ENCODE results near the gene RASGEF1B.

Gene RASGEF1B

DNA sequence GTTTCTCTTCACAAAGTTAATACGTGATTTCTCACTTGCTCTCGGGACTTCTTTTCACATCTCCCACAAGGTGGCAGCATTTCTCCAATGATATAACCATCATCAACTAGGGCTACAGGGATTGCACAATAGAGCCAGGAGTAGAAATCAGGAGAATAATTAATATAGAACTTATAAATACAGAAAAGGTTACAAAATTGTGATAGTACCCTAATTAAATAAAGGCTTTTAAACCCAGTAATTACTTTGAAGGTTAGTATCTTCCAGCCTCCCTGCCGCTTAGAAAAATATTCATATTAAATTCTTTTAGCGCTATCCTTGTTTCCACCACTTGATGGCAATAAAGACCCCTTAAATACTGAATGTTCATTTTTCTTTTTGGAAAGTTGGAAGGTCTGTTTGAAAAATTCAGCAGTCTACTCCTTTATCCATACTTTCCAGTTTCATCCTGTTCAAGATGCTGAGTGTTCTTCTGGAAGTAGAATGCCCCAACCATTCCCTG is 65.8 kb downstream of the RASGEF1B start:
- Histone ChIP-seq H3K9me3 (ENCODE audit: low read length) (no peaks in the 10 kb centered on the region), H3K27me3 (ENCODE audit: control insufficient read depth in 1 of 2, insufficient read depth in 2 of 2, low read length in 2 of 2) (no peaks in the 10 kb centered on the region), H3K9ac (ENCODE audit: low read length) (no peak overlapping the region), H3K4me3 (ENCODE audit: low read depth in 1 of 2, low read length in 2 of 2) (no peak overlapping the region), H3K27ac (ENCODE audit: low read depth, low read length) (no peak overlapping the region), H3K36me3 (ENCODE audit: insufficient read depth, low read length) (no peaks in the 10 kb centered on the region), H3K4me1 (ENCODE audit: insufficient read depth, low read length) (no peaks in the 10 kb centered on the region)

DNA sequence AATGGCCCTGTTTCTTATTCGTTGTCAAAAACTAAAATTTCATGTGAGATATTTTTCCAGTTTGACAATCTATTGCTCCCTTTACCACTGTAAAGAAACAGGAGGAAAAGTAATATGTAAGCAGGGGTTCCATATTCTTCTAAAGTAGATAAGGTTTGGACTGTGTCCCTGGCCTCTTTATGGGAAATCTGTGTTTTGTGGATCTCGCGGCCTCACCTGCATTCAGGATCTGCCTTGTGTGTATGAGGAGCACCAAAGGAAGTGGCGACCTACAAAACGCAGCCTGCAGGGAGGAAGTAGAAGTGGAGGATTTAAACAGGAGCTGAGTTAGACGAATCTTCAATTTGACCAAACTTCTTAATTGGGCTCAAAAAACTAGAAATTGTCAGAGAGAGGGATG is 67.0 kb downstream of the RASGEF1B start:
- no peak overlapping the region for H3K9ac ChIP-seq (ENCODE audit: low read length)
- H3K9me3 ChIP-seq (ENCODE audit: low read length), result no peaks in the 10 kb centered on the region
- no peaks in the 10 kb centered on the region for H3K27me3 ChIP-seq (ENCODE audit: control insufficient read depth in 1 of 2, insufficient read depth in 2 of 2, low read length in 2 of 2)
- no peak overlapping the region for H3K27ac ChIP-seq (ENCODE audit: low read depth, low read length)
- H3K4me1 ChIP-seq (ENCODE audit: insufficient read depth, low read length), result no peaks in the 10 kb centered on the region
- no peak overlapping the region for H3K4me3 ChIP-seq (ENCODE audit: low read depth in 1 of 2, low read length in 2 of 2)
- no peaks in the 10 kb centered on the region for H3K36me3 ChIP-seq (ENCODE audit: insufficient read depth, low read length)

DNA sequence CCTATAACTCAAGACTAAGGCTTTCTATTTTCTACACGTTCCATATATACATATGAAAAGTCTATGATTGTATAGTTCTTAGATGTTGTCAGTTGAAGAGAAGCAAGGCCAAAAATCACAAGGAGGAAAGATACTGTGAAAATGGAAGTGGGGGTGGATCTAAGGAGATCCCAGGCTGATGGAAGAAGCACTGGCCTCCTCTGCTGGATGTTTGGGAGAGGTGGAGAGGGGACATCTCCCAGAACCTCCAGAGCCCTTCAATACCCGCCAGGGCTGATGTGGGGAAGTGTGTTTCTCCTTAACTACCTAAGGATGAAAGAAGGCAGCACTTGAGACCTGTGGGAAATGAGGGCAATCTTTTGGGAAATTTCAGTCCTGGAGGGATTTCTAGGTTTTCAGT is 67.4 kb downstream of the RASGEF1B start:
- Histone ChIP-seq H3K4me1 (ENCODE audit: insufficient read depth, low read length) (no peaks in the 10 kb centered on the region), H3K9ac (ENCODE audit: low read length) (no peak overlapping the region), H3K4me3 (ENCODE audit: low read depth in 1 of 2, low read length in 2 of 2) (no peak overlapping the region), H3K9me3 (ENCODE audit: low read length) (no peaks in the 10 kb centered on the region), H3K27ac (ENCODE audit: low read depth, low read length) (no peak overlapping the region), H3K36me3 (ENCODE audit: insufficient read depth, low read length) (no peaks in the 10 kb centered on the region), H3K27me3 (ENCODE audit: control insufficient read depth in 1 of 2, insufficient read depth in 2 of 2, low read length in 2 of 2) (no peaks in the 10 kb centered on the region)

DNA sequence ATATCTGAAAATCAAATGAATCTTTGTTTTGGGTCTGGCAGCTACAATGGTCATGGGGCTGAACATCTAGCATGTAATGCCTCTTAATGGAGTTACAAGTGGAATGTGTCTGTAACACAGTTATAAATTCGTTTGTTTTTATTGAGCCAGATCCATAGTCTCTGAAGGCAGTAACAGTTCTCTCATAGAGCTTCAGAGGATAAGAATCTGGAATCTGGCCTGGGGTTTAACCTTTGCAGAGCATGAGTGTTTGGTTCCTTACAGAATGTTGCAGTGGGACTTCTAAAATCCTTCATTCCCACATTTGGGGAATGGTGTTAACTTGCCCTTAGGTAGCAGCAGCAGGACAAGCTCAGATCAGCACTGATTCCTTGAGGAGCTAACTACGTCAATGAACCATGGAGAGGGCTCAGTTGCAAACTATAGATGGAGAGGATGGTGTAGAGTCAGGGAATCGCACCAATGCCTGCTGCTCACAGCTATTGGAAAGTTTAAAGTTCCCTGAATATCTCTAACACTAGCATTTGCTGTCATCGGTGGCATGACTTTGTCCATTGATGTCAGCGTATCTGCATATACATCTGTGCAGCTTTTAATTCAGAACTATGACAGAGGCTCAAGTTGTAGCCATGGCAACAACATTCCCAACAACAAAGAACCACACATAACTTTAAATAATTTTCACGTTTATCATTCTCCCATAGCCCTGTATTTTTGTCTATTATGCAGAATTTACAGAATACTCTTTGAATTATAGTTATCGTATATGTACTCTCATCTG is 72.2 kb downstream of the RASGEF1B start:
- no peak overlapping the region for H3K4me3 ChIP-seq (ENCODE audit: low read depth in 1 of 2, low read length in 2 of 2)
- no peaks in the 10 kb centered on the region for H3K27me3 ChIP-seq (ENCODE audit: control insufficient read depth in 1 of 2, insufficient read depth in 2 of 2, low read length in 2 of 2)
- H3K4me1 ChIP-seq (ENCODE audit: insufficient read depth, low read length), result no peaks in the 10 kb centered on the region
- H3K9me3 ChIP-seq (ENCODE audit: low read length), result no peaks in the 10 kb centered on the region
- no peak overlapping the region for H3K27ac ChIP-seq (ENCODE audit: low read depth, low read length)
- H3K36me3 ChIP-seq (ENCODE audit: insufficient read depth, low read length), result no peaks in the 10 kb centered on the region
- no peak overlapping the region for H3K9ac ChIP-seq (ENCODE audit: low read length)

DNA sequence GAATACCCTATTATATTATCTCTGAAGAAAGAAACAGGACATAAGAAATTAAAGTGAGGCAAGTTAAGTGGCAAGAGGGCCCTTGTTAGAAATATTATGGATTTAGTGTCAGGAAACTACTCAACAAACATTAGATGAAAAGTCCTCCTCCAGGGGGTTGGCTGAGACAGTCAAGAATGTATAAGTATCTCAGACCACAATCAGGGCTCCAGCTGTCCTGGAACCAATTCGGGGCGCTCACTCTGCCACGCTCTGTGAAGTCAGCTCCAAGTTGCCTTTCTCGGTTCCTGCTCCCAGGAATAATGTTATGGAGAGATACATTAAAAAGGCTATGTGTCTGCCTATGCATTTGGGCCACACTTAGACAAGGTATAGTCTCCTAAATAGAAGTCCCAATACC is 73.3 kb downstream of the RASGEF1B start:
- Histone ChIP-seq H3K27ac (ENCODE audit: low read depth, low read length) (no peak overlapping the region), H3K27me3 (ENCODE audit: control insufficient read depth in 1 of 2, insufficient read depth in 2 of 2, low read length in 2 of 2) (no peaks in the 10 kb centered on the region), H3K4me3 (ENCODE audit: low read depth in 1 of 2, low read length in 2 of 2) (no peak overlapping the region), H3K9me3 (ENCODE audit: low read length) (no peaks in the 10 kb centered on the region), H3K9ac (ENCODE audit: low read length) (no peak overlapping the region), H3K4me1 (ENCODE audit: insufficient read depth, low read length) (no peaks in the 10 kb centered on the region), H3K36me3 (ENCODE audit: insufficient read depth, low read length) (no peaks in the 10 kb centered on the region)

DNA sequence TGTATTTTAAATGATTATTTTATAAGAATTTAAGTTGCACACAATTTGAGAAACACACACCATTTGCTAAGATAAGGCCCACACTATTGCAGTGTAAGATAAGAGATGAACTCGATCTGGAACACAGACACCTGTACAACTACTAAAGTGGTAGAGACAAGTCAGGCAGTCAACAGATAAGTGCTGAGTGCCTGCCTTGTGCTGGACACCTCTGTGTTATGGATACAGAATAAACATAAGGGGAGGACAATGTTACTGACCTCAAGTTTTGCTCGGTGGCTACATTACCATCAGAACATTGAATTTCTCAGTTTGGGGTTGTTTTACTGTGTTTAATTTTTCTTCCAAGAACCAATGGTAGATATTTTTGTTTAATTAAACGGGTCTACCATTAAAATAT is 74.1 kb downstream of the RASGEF1B start:
- no peak overlapping the region for H3K9ac ChIP-seq (ENCODE audit: low read length)
- H3K4me3 ChIP-seq (ENCODE audit: low read depth in 1 of 2, low read length in 2 of 2), result no peak overlapping the region
- no peaks in the 10 kb centered on the region for H3K36me3 ChIP-seq (ENCODE audit: insufficient read depth, low read length)
- no peaks in the 10 kb centered on the region for H3K27me3 ChIP-seq (ENCODE audit: control insufficient read depth in 1 of 2, insufficient read depth in 2 of 2, low read length in 2 of 2)
- H3K4me1 ChIP-seq (ENCODE audit: insufficient read depth, low read length), result no peaks in the 10 kb centered on the region
- no peaks in the 10 kb centered on the region for H3K9me3 ChIP-seq (ENCODE audit: low read length)
- H3K27ac ChIP-seq (ENCODE audit: low read depth, low read length), result no peak overlapping the region

DNA sequence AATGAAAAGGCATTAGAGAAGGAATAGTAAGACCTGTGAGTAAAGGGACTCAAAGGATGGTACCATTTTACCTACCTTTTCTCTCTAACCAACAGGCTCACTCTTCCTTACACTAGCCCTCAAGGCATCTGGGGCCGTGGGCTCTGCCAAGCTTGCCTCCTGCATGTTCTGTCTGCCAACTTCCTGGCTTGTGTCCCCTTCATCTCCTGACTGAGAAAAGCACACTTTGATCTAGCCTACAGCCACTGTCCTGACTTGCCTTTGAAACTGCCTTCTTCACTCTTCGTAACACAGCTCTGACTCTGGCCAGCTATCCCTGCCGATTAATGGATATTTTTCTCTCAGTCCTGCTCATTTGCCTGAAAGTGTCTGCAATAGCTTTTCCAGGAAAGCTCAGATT is 76.5 kb downstream of the RASGEF1B start:
- Histone ChIP-seq H3K4me1 (ENCODE audit: insufficient read depth, low read length) (no peaks in the 10 kb centered on the region), H3K4me3 (ENCODE audit: low read depth in 1 of 2, low read length in 2 of 2) (no peak overlapping the region), H3K27ac (ENCODE audit: low read depth, low read length) (no peak overlapping the region), H3K36me3 (ENCODE audit: insufficient read depth, low read length) (no peaks in the 10 kb centered on the region), H3K9me3 (ENCODE audit: low read length) (no peaks in the 10 kb centered on the region), H3K9ac (ENCODE audit: low read length) (no peak overlapping the region), H3K27me3 (ENCODE audit: control insufficient read depth in 1 of 2, insufficient read depth in 2 of 2, low read length in 2 of 2) (no peaks in the 10 kb centered on the region)

DNA sequence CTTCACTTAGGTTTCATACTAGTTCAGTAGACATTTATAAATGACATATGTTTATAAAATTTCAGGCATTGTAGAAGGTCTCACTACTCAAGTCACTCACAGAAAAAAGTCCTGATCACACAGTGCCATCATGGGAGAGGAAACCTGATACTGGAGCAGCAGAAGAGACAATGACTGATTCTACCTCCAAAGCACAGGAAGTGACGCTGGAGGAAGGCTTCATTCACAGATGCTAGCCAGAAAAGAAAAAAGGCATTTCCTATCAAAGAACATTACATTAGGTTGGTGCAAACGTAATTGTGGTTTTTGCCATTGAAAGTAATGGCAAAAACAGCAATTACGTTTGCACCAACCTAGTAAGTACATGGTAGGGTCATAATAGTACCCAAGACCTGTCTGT is 79.5 kb downstream of the RASGEF1B start:
- H3K9me3 ChIP-seq (ENCODE audit: low read length), result no peaks in the 10 kb centered on the region
- no peak overlapping the region for H3K9ac ChIP-seq (ENCODE audit: low read length)
- no peak overlapping the region for H3K4me3 ChIP-seq (ENCODE audit: low read depth in 1 of 2, low read length in 2 of 2)
- H3K27me3 ChIP-seq (ENCODE audit: control insufficient read depth in 1 of 2, insufficient read depth in 2 of 2, low read length in 2 of 2), result no peaks in the 10 kb centered on the region
- no peaks in the 10 kb centered on the region for H3K36me3 ChIP-seq (ENCODE audit: insufficient read depth, low read length)
- H3K4me1 ChIP-seq (ENCODE audit: insufficient read depth, low read length), result no peaks in the 10 kb centered on the region
- H3K27ac ChIP-seq (ENCODE audit: low read depth, low read length), result no peak overlapping the region

DNA sequence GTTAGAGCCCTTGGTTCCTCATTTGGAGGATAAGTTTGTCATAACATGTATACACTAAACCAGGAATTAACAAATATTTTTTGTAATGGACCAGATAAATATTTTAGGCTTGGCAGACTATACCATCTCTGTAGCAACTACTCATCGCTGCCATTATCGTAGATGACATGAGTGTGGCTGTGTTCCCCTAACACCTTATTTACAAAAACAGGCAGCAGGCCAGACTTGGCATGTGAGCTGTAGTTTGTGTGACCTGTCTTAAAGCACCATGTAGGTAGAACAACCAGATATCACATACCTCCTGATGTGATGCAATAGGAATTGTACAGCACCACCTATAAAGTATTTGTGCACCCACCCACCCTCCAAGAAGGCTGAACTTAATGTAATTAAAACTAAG is 82.0 kb downstream of the RASGEF1B start:
- H3K27ac ChIP-seq (ENCODE audit: low read depth, low read length), result no peak overlapping the region
- no peaks in the 10 kb centered on the region for H3K27me3 ChIP-seq (ENCODE audit: control insufficient read depth in 1 of 2, insufficient read depth in 2 of 2, low read length in 2 of 2)
- H3K36me3 ChIP-seq (ENCODE audit: insufficient read depth, low read length), result no peaks in the 10 kb centered on the region
- H3K9me3 ChIP-seq (ENCODE audit: low read length), result no peaks in the 10 kb centered on the region
- no peak overlapping the region for H3K4me3 ChIP-seq (ENCODE audit: low read depth in 1 of 2, low read length in 2 of 2)
- H3K9ac ChIP-seq (ENCODE audit: low read length), result no peak overlapping the region
- no peaks in the 10 kb centered on the region for H3K4me1 ChIP-seq (ENCODE audit: insufficient read depth, low read length)

DNA sequence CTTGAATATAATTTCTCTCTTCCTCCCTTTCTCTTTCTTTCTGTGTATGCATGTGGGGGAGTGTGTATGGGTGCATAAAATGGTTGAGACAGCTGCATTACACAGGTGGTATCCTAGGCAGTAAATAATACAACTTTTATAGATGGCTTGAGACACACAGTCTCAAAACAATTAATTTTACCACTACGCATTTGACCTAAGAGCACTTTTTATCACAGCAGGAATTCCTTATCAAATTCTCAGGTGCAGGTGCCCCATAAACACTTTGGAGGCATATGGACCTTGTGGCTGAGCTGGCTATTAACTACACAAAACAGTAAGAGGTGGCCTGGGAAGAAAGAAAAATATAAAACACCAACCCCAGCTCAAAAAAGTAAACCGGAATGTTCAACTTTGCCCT is 91.3 kb downstream of the RASGEF1B start:
- H3K4me1 ChIP-seq (ENCODE audit: insufficient read depth, low read length), result no peaks in the 10 kb centered on the region
- no peak overlapping the region for H3K27ac ChIP-seq (ENCODE audit: low read depth, low read length)
- H3K36me3 ChIP-seq (ENCODE audit: insufficient read depth, low read length), result no peaks in the 10 kb centered on the region
- H3K9ac ChIP-seq (ENCODE audit: low read length), result no peak overlapping the region
- H3K27me3 ChIP-seq (ENCODE audit: control insufficient read depth in 1 of 2, insufficient read depth in 2 of 2, low read length in 2 of 2), result no peaks in the 10 kb centered on the region
- no peak overlapping the region for H3K4me3 ChIP-seq (ENCODE audit: low read depth in 1 of 2, low read length in 2 of 2)
- H3K9me3 ChIP-seq (ENCODE audit: low read length), result no peaks in the 10 kb centered on the region

DNA sequence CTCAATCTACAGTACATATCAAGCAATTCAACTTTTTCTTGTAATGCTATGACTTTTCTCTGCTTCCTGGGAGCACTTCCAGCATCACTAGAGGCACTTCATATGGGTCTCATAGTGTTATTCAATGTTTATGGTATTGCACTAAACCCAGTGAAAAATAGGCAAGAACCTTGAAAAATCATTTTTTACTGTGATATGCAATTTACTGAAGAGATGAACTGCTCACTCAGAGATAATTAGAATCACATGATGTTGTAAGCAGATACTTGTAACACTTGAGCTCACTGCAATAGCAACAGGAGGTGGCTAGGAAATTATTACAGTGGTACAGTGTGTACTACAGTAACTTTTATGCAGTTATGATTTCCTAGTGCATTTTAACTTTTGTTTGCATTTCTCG is 93.3 kb downstream of the RASGEF1B start:
- Histone ChIP-seq H3K9me3 (ENCODE audit: low read length) (no peaks in the 10 kb centered on the region), H3K27me3 (ENCODE audit: control insufficient read depth in 1 of 2, insufficient read depth in 2 of 2, low read length in 2 of 2) (no peaks in the 10 kb centered on the region), H3K9ac (ENCODE audit: low read length) (no peak overlapping the region), H3K27ac (ENCODE audit: low read depth, low read length) (no peak overlapping the region), H3K36me3 (ENCODE audit: insufficient read depth, low read length) (no peaks in the 10 kb centered on the region), H3K4me3 (ENCODE audit: low read depth in 1 of 2, low read length in 2 of 2) (no peak overlapping the region), H3K4me1 (ENCODE audit: insufficient read depth, low read length) (no peaks in the 10 kb centered on the region)

DNA sequence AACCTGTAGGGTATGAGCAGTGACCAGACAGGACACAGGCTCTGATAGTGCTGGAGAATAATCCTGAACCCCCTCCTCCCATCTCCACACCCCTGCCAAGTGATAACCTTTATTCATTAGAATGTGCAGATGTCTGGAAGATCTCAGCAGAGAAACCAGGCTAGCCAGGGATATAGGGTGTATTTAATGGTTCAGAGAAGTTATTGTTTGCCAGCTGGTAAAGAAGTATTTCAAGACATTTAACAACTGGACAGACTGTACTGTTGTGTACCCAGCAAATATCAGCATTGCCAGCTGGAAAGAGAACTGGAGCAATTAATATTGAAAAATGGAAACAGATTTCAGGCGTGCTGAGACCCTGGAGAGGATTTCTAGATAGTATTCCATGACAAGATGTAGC is 94.5 kb downstream of the RASGEF1B start:
- no peaks in the 10 kb centered on the region for H3K4me1 ChIP-seq (ENCODE audit: insufficient read depth, low read length)
- H3K27me3 ChIP-seq (ENCODE audit: control insufficient read depth in 1 of 2, insufficient read depth in 2 of 2, low read length in 2 of 2), result no peaks in the 10 kb centered on the region
- H3K9ac ChIP-seq (ENCODE audit: low read length), result no peak overlapping the region
- H3K27ac ChIP-seq (ENCODE audit: low read depth, low read length), result no peak overlapping the region
- H3K36me3 ChIP-seq (ENCODE audit: insufficient read depth, low read length), result no peaks in the 10 kb centered on the region
- no peaks in the 10 kb centered on the region for H3K9me3 ChIP-seq (ENCODE audit: low read length)
- H3K4me3 ChIP-seq (ENCODE audit: low read depth in 1 of 2, low read length in 2 of 2), result no peak overlapping the region

All from muscle layer of colon (tissue), 2 donors.